ENCODE results near the gene PARD3B. TPM values are rescaled to one million over a fixed set of nuclear protein-coding genes. Genes with fewer than 3 reads are reported as not detected.

Gene PARD3B
- total and polyA plus RNA-seq, 2 of the 8 experiments (the other 6 are each of a cell fraction or from before 2014, with no cell fraction given): 1.2 to 5.7 TPM

- TF ChIP-seq SP4 (IDR thresholded peaks at IDR 0.05; ENCODE audit: low read length) (no peak), HDAC2 (IDR thresholded peaks at IDR 0.05; ENCODE audit: borderline replicate concordance in 1 of 2, low read depth in 2 of 2, low read length in 2 of 2) (no peak), TBP (IDR thresholded peaks at IDR 0.05; ENCODE audit: low read depth, low read length) (no peak), RFX5 (IDR thresholded peaks at IDR 0.05; ENCODE audit: borderline replicate concordance, low read depth, low read length) (no peak), CEBPB (IDR thresholded peaks at IDR 0.05; ENCODE audit: low read depth, low read length) (no peak), KDM5A (IDR thresholded peaks at IDR 0.05; ENCODE audit: low read length) (no peak)
Observed at GRCh38 chr2:204888222-204888621, 342.9 kb downstream of the PARD3B start (continued).

All from H1 (cell line).